ENCODE measurements around the gene LDB3.

GRCh38 chr10:86730227-86730626 lies 61.9 kb downstream of the LDB3 start:
- no peak for TF ChIP-seq ZFP3 (CRISPR knock-in tag; IDR thresholded peaks at IDR 0.05)
- TF ChIP-seq CSDC2 (CRISPR knock-in tag; IDR thresholded peaks at IDR 0.05): no peak
